ENCODE measurements around the gene PRAMEF20. TPM values are rescaled to one million over a fixed set of nuclear protein-coding genes. Genes with fewer than 3 reads are reported as not detected.

PRAMEF20 gene
- total RNA-seq, 1 experiment from 2014 or later: not detected

DNA sequence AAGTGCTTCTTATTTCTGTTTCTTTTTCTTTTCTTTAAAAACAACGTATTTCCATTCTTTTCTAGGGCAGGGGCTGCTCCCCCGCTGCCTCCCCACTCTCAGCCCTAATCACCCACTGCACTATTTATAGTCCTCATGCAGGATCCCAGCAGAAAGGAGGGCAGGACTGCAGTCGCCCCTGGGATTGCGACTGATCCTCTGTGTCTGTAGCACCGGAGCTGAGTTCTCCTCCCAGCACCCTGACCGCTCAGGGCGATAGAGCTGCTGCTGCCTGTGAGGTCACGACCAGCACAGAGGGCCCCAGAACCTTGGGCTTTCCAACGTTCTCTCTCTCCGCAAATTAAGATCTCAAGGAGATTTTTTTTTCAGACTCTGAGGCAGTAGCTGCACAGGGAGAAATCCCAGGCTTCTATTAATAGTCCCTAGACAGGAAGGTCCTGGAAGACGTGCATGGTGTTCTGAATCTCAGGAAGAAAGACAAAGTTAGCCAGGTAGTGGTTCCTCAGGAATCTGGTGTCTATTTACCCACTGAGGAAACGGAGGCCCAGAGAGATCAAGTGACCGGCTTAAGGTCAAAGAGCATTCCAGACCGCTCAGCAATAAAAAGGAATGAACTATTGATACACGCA, 46.8 kb downstream of the PRAMEF20 start:
- peaks cover 6% of the 10 kb centered on the region for H3K9me3 Mint-ChIP-seq (ENCODE audit: low read depth, unreplicated experiment)
- H3K36me3 Mint-ChIP-seq (ENCODE audit: insufficient read depth, unreplicated experiment): no peaks in the 10 kb centered on the region
- DNase-seq: no peak
- no peaks in the 10 kb centered on the region for H3K4me1 Mint-ChIP-seq (ENCODE audit: low read depth, unreplicated experiment)
- CTCF ChIA-PET: no interaction called here
- H3K27me3 Mint-ChIP-seq (ENCODE audit: unreplicated experiment): no peaks in the 10 kb centered on the region
- no peak overlapping the region for H3K27ac Mint-ChIP-seq (ENCODE audit: unreplicated experiment)
- no TSS peak for BruUV-seq (replicated peaks)
- intact Hi-C loops (cut with micrococcal nuclease; ENCODE audit: unreplicated experiment): no loop called here
- TF ChIP-seq, protein P1, sequence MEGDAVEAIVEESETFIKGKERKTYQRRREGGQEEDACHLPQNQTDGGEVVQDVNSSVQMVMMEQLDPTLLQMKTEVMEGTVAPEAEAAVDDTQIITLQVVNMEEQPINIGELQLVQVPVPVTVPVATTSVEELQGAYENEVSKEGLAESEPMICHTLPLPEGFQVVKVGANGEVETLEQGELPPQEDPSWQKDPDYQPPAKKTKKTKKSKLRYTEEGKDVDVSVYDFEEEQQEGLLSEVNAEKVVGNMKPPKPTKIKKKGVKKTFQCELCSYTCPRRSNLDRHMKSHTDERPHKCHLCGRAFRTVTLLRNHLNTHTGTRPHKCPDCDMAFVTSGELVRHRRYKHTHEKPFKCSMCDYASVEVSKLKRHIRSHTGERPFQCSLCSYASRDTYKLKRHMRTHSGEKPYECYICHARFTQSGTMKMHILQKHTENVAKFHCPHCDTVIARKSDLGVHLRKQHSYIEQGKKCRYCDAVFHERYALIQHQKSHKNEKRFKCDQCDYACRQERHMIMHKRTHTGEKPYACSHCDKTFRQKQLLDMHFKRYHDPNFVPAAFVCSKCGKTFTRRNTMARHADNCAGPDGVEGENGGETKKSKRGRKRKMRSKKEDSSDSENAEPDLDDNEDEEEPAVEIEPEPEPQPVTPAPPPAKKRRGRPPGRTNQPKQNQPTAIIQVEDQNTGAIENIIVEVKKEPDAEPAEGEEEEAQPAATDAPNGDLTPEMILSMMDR (IDR thresholded peaks at IDR 0.05; ENCODE audit: unreplicated experiment): no peak
- H3K4me3 Mint-ChIP-seq (ENCODE audit: low read depth, unreplicated experiment): no peak overlapping the region

DNA sequence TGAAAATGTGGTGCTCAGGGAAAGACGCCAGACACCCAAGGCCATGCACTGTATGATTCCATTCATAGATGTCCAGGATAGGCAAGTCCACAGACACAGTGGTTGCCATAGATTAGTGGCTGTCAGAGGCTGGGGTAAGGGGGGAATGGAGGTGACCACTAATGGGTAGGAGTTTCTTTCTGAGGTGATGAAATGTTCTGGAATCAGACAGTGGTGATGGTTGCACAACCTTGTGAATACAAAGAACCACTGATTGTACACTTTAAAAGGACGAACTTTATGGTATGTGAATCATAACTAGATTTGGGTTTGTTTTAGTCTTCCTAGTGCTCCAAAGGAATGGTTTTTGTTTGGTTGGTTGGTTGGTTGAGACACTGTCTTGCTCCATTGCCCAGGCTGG, 51.7 kb downstream of the PRAMEF20 start:
- Mint-ChIP-seq H3K27me3 (ENCODE audit: unreplicated experiment) (no peaks in the 10 kb centered on the region), H3K9me3 (ENCODE audit: low read depth, unreplicated experiment) (peaks cover 11% of the 10 kb centered on the region), H3K27ac (ENCODE audit: unreplicated experiment) (no peak overlapping the region), H3K36me3 (ENCODE audit: insufficient read depth, unreplicated experiment) (no peaks in the 10 kb centered on the region), H3K4me1 (ENCODE audit: low read depth, unreplicated experiment) (no peaks in the 10 kb centered on the region), H3K4me3 (ENCODE audit: low read depth, unreplicated experiment) (no peak overlapping the region)
- BruUV-seq (replicated peaks): no TSS peak
- CTCF ChIA-PET: no interaction called here
- TF ChIP-seq, protein P1 (IDR thresholded peaks at IDR 0.05; ENCODE audit: unreplicated experiment): no peak
- intact Hi-C loops (cut with micrococcal nuclease; ENCODE audit: unreplicated experiment): no loop called here
- DNase-seq: no peak

DNA sequence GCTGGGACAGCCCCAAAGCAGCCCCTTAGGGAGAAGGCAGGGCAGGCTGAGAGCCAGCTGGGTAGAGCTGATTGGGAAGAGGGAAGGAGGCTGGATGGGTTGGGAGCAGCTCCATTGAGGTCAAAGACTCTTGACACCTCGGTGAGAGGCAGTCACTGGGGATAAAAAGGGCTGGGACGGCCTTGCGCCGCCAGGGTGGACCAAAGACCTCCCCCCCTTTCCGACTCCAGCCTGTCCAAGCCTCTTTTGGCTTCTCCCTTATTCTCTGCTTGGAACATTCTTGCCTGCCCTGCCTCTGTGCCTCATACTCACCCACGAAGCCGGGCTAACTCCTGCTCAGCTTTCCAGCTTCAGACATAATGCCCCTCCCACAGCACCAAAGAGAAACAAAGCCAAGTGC, 52.4 kb downstream of the PRAMEF20 start:
- no peak overlapping the region for H3K27ac Mint-ChIP-seq (ENCODE audit: unreplicated experiment)
- no TSS peak for BruUV-seq (replicated peaks)
- intact Hi-C loops (cut with micrococcal nuclease; ENCODE audit: unreplicated experiment): no loop called here
- H3K9me3 Mint-ChIP-seq (ENCODE audit: low read depth, unreplicated experiment): peaks cover 5% of the 10 kb centered on the region
- no peaks in the 10 kb centered on the region for H3K36me3 Mint-ChIP-seq (ENCODE audit: insufficient read depth, unreplicated experiment)
- H3K4me3 Mint-ChIP-seq (ENCODE audit: low read depth, unreplicated experiment): no peak overlapping the region
- no peak for DNase-seq
- no peaks in the 10 kb centered on the region for H3K4me1 Mint-ChIP-seq (ENCODE audit: low read depth, unreplicated experiment)
- CTCF ChIA-PET: no interaction called here
- no peaks in the 10 kb centered on the region for H3K27me3 Mint-ChIP-seq (ENCODE audit: unreplicated experiment)
- TF ChIP-seq, protein P1 (IDR thresholded peaks at IDR 0.05; ENCODE audit: unreplicated experiment): no peak

DNA sequence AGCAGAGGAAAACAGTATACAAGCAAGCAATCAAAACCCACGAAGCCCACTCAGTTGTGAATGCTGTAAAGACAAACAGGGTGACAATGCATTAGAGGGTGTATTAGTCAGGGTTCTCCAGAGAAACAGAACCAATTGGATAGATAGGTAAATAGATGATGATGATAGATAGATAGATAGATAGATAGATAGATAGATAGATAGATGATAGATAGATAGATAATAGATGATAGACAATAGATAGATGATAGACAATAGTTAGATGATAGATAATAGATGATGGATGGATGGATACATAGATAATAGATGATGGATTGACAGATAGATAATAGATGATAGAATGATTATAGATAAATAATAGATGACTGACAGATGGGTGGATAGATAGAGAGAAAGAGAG, 55.3 kb downstream of the PRAMEF20 start:
- no TSS peak for BruUV-seq (replicated peaks)
- TF ChIP-seq, protein P1 (IDR thresholded peaks at IDR 0.05; ENCODE audit: unreplicated experiment): no peak
- Mint-ChIP-seq H3K27me3 (ENCODE audit: unreplicated experiment) (no peaks in the 10 kb centered on the region), H3K9me3 (ENCODE audit: low read depth, unreplicated experiment) (peaks cover 5% of the 10 kb centered on the region), H3K4me3 (ENCODE audit: low read depth, unreplicated experiment) (no peak overlapping the region), H3K4me1 (ENCODE audit: low read depth, unreplicated experiment) (no peaks in the 10 kb centered on the region), H3K27ac (ENCODE audit: unreplicated experiment) (no peak overlapping the region), H3K36me3 (ENCODE audit: insufficient read depth, unreplicated experiment) (no peaks in the 10 kb centered on the region)
- CTCF ChIA-PET: no interaction called here
- DNase-seq: no peak
- intact Hi-C loops (cut with micrococcal nuclease; ENCODE audit: unreplicated experiment): no loop called here

Measured in Calu3 (cell line).